IPS-15b (cell line): ENCODE results near the gene IPO8.

ENCODE experiments used
- H3K27me3 ChIP-seq: one replicate; pipeline ENCODE4 v1.6.1; 2013; ENCODE audit warnings: low read length; ENCODE audit not compliant: control insufficient read depth, insufficient read depth
- H3K36me3 ChIP-seq: one replicate; pipeline ENCODE4 v1.6.1; 2013; ENCODE audit warnings: low read length; ENCODE audit not compliant: control insufficient read depth, insufficient read depth
- H3K4me1 ChIP-seq: one replicate; pipeline ENCODE4 v1.6.1; 2013; ENCODE audit warnings: mild to moderate bottlenecking, low read length; ENCODE audit not compliant: control insufficient read depth, insufficient read depth
- H3K4me3 ChIP-seq: one replicate; pipeline ENCODE4 v1.5.1; 2013; ENCODE audit warnings: low read depth, low read length
- H3K9ac ChIP-seq: one replicate; pipeline ENCODE4 v1.6.1; 2013; ENCODE audit warnings: low read depth, mild to moderate bottlenecking, low read length
- H3K9me3 ChIP-seq: one replicate; pipeline ENCODE4 v1.6.1; 2013; ENCODE audit warnings: mild to moderate bottlenecking, low read length; ENCODE audit not compliant: control insufficient read depth, insufficient read depth

Gene IPO8

DNA sequence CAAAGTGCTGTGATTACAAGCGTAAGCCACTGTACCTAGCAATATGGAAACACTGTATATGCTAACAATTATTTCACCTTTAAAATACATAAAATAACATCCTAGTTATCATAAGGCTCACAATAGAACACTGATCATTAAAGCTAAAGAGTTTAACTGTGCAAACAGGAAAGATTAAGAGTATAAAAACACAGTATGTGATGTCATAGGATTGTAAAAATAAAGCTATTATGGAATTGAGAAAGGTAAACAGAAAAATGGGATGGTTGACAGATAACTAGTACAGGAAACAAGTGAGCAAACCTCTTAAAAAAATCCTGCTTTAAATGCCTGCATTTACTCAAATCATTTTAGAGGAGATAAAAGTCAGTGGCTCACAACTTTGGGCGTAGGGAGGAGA is 10.8 kb upstream of the IPO8 start:
- Histone ChIP-seq H3K4me1 (peaks cover 5% of the 10 kb centered on the region), H3K9me3 (no peaks in the 10 kb centered on the region), H3K27me3 (no peaks in the 10 kb centered on the region), H3K4me3 (no peak overlapping the region), H3K36me3 (peaks cover 9% of the 10 kb centered on the region), H3K9ac (no peak overlapping the region)

DNA sequence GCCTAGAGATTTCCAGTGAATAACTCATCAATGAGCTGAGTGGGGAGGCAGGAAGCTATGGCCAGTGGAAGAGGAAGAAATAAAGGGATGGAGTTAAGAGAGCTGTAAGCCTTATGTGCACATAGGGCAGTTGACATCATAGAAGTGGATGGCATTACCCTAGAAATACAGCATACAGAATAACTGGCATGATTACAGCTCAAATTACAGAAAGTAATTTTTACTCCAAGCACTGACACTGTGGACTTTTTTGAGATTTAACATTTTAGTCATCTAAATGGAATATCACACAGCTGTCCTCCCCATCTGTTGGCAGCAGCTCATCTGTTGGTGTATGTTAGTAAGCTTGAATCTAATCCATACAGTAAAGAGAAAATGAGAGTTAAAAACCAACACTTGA is 5.4 kb upstream of the IPO8 start:
- Histone ChIP-seq H3K9ac (no peak overlapping the region), H3K4me1 (no peaks in the 10 kb centered on the region), H3K36me3 (no peaks in the 10 kb centered on the region), H3K27me3 (no peaks in the 10 kb centered on the region), H3K4me3 (no peak overlapping the region), H3K9me3 (no peaks in the 10 kb centered on the region)

DNA sequence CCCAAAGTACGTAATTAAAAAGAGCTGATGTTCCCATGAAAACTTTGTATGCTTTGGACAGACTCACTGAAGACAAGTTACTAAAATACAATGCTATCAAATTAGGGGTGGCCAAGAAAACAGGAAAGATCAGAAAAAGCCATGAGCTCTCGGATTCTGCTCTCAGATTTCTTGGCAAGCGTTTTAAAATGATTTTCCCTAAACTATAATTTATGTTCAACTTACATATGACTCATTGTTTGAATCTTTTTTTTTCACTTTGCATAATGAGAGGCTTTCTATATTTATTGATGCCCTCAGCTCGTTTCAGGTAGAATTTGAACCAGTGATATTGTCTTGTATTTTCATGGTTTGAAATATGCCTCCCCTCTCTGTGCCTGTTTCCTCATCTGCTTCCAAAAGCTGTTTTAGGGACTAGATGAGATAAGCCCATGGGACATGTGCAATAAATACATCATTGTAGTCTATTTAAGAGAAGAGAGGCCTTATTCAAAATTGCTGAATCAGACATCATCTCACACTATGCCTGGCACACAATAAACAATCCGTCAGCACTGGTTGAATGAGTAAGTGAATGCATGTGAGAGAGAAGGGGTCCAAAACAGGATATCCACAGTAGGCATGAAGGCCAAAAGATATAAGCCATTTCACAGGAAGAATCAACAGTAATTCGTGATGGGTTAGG is 4.7 kb upstream of the IPO8 start:
- no peaks in the 10 kb centered on the region for H3K36me3 ChIP-seq
- H3K9me3 ChIP-seq: no peaks in the 10 kb centered on the region
- no peak overlapping the region for H3K4me3 ChIP-seq
- no peaks in the 10 kb centered on the region for H3K4me1 ChIP-seq
- H3K9ac ChIP-seq: no peak overlapping the region
- no peaks in the 10 kb centered on the region for H3K27me3 ChIP-seq

DNA sequence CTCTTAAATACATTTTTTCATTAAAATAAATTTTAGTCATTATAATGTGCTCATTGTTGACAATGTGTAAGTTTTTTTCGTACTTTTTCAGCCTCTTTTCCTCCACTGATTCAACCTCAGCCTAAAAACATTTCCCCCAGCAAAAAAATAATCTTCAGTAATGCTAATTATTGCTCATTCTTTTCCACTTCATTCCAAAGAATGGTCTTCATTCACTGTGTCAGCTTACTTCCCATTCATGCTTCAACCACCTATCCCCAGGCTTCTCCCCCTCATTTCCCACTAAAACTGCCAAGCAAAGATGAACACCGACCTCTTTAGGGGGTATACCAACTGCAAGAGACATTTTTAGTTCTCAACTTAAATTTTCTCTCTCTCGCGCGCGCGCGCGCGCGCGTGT is 2.7 kb upstream of the IPO8 start:
- H3K4me3 ChIP-seq: no peak overlapping the region
- H3K36me3 ChIP-seq: no peaks in the 10 kb centered on the region
- H3K27me3 ChIP-seq: no peaks in the 10 kb centered on the region
- no peak overlapping the region for H3K9ac ChIP-seq
- peaks cover 11% of the 10 kb centered on the region for H3K4me1 ChIP-seq
- no peaks in the 10 kb centered on the region for H3K9me3 ChIP-seq

DNA sequence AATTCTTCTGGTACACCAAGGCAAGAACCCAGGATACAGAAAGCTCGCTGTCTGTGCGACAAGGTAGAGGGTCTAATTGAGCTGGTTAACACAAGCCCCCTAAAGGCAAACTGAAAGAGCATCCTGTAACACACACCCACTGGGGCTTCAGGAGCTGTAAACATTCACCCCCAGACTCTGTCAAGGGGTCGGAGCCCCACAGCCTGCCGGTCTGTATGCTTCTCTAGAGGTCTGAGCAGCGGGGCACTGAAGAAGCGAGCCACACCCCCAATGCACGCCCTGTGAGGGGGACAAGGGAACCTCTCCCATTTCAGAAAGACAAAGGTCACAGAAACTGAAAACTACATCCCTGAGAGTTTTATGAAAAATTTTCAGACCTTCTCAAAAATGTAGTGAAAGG is 1.3 kb upstream of the IPO8 start:
- H3K4me3 ChIP-seq: peak overlapping the region; percentile 95
- no peaks in the 10 kb centered on the region for H3K27me3 ChIP-seq
- H3K9me3 ChIP-seq: no peaks in the 10 kb centered on the region
- H3K4me1 ChIP-seq: peaks cover 11% of the 10 kb centered on the region
- H3K9ac ChIP-seq: no peak overlapping the region
- no peaks in the 10 kb centered on the region for H3K36me3 ChIP-seq

DNA sequence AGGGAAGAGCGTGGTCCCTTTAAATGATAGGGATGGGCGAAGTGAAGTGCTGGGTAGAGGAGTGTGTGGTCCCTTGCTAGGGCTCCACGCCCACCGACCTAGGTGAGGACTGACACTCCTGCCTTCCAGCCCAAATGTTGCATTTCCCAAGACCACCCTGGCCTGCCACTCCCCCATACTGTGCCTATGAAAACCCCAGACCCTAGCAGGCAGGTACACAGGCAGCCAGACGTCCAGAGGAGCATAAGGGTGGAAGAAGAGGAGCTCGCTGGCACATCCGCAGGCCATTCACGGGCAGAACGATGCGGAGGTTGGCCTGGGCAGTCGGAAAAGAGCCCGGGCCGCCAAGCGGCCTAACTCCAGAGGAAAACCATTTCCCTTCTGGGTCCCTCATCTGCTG is 817 bp upstream of the IPO8 start:
- Histone ChIP-seq H3K9me3 (no peaks in the 10 kb centered on the region), H3K36me3 (no peaks in the 10 kb centered on the region), H3K4me1 (peaks cover 11% of the 10 kb centered on the region), H3K27me3 (no peaks in the 10 kb centered on the region), H3K4me3 (peak overlapping the region; percentile 95), H3K9ac (no peak overlapping the region)

DNA sequence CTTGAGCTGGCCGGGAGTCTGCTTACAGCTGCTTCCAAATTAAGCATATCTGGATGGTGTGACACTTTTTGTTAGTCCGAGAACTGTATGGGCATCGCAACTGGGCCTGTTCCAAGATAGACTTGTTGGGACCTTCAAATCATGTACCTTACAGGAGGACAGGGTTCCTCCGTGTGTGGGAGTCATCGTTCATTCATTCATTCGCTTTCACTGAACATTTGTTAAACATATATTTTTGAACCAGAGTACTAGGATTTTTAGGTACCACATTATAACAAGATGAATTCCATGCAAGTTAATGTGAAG is 387 bp upstream of the IPO8 start:
- Histone ChIP-seq H3K9ac (no peak overlapping the region), H3K9me3 (no peaks in the 10 kb centered on the region), H3K4me1 (peaks cover 11% of the 10 kb centered on the region), H3K36me3 (no peaks in the 10 kb centered on the region), H3K27me3 (no peaks in the 10 kb centered on the region), H3K4me3 (peak overlapping the region; percentile 95)

DNA sequence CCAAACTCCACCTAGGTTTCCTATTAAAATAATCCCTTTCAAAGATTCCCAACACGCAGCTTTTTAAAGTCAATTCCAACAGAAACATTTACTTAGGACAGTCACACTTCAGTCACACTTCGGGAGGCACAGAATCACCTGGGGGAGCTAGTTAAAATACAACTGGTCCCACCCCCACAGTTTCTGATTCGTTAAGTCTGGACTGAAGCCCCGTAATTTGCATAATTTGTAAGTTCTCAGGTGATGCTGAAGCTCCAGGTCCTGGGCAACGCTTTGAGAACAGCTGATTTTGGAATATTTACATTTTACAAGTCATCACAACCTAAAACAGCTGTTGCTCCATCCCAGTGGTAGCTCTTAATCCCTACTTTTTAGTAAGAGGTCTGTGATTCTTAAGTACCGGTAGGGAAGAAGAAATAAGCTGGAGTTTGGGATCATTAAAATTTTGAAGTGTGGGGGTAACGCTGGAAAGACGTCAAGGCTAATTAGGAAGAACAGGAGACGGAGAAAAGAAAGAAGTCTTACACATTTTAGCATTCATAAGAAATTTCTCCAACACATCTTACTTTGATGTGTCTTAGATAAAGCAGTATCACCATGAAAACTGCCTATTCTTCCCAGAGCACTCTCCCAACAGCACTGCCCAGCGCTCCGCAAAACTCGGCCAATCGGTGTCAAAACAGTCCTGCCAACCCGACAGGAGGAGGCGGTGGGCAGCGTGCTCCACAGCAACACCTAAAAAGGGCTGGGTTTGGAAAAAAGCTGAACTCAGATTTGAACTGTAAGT is 1.1 kb downstream of the IPO8 start:
- H3K9ac ChIP-seq: peak overlapping the region; percentile 87
- H3K36me3 ChIP-seq: no peaks in the 10 kb centered on the region
- no peaks in the 10 kb centered on the region for H3K27me3 ChIP-seq
- H3K9me3 ChIP-seq: no peaks in the 10 kb centered on the region
- H3K4me3 ChIP-seq: peak overlapping the region; percentile 95
- H3K4me1 ChIP-seq: peaks cover 11% of the 10 kb centered on the region

DNA sequence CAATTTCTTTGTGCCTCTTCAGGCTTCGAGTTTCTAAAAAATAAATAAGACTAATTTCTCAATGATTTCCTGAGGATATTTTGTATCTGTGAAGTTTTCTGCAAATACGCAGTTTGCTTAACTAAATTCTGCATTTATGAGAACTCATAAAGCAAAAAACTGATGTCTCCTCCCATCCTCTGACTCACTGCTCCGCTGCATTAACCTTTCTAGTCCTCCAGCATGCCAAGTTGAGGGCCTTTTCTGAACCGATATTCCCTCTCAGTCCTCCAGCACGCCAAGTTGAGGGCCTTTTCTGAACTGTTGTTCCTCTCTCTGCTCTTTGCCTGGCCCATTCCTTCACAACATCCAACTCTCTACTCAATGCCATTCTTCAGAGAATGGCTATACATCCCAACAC is 3.2 kb downstream of the IPO8 start:
- peaks cover 11% of the 10 kb centered on the region for H3K4me1 ChIP-seq

DNA sequence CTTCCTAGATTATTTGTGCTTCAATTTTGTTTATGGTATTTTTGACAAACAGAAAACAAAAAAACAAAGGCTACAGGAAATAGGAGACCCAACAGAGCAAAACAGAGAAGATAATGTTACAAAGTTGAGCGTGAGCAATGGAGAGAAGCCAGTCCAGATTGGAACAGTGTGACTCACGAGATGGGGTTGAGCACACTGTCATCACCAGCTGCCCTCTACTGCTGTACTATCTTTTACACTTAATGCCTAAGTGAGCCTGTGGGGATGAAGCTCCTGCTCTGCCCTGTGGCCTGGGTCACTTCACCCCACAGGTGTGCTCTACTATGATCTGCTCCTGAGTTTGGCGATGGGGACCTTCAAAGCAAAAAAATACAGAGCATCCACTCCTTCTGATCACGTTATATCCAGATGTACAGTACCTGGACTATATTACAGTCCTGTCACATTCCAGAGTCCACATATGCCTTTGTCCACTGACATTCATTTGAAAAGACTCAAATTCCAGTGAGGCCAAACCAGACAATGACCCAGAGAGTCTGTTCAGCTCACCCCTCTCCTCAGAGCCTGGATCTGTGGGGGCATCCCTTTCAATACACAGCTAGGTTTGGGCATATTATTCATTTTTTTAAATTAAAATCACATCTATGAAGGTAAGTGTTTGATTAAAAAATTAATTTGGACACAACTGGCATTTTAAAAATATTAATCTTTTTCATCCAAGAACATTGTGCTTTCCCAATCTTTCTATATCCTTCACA is 4.4 kb downstream of the IPO8 start:
- Histone ChIP-seq H3K36me3 (no peaks in the 10 kb centered on the region), H3K9ac (no peak overlapping the region), H3K27me3 (no peaks in the 10 kb centered on the region), H3K4me1 (peaks cover 11% of the 10 kb centered on the region), H3K4me3 (no peak overlapping the region), H3K9me3 (no peaks in the 10 kb centered on the region)

More for the DNA sequence above, 3.2 kb downstream of the IPO8 start:
- Histone ChIP-seq H3K9me3 (no peaks in the 10 kb centered on the region), H3K27me3 (no peaks in the 10 kb centered on the region), H3K36me3 (no peaks in the 10 kb centered on the region), H3K4me3 (no peak overlapping the region), H3K9ac (no peak overlapping the region)

DNA sequence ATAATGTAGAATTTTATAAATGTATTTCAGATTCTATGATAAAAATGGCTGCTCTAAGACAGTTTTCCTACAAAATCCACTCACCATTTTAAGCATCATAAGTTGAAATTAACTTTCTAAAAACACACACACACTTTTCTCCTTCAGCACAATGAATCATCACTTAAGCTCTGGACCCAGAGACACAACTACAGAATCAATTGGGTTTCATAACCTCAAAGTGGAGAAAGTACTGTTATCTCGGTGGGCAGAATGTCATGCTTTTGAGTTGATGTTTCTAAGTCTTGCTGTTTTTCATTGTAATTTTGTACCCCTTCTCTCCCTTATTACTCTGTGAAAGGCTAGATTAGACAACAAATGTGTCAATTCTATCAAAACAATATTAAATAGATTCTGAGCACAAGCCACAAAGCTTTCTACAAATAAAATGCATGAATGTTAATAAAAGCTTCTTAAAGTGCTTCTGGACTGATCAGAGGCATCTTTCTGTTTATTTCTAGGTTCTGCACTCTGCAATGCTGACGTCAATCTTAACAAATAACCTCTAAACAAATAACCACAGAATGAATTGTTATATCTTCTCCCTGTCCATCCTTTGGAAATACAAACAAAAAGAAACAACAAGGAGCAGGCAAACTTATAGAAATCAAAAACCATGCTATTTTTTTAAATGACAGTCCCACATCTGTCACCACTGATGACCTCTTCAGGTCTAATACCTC is 8.2 kb downstream of the IPO8 start:
- H3K4me1 ChIP-seq: no peaks in the 10 kb centered on the region
- no peaks in the 10 kb centered on the region for H3K36me3 ChIP-seq
- H3K4me3 ChIP-seq: no peak overlapping the region
- no peaks in the 10 kb centered on the region for H3K9me3 ChIP-seq
- H3K27me3 ChIP-seq: no peaks in the 10 kb centered on the region
- no peak overlapping the region for H3K9ac ChIP-seq
